ENCODE results near the gene LTO1.
"Not testable (repeated sequence)": the region's sequence is repeated elsewhere in the genome, so short reads cannot be mapped to it uniquely, and the experiment has no call there.

LTO1 gene

GRCh38 chr11:69630017-69630416 is 45.1 kb downstream of the LTO1 start:
- no peak for DNase-seq

GRCh38 chr11:69627551-69627950 is 47.6 kb downstream of the LTO1 start:
- no peak for DNase-seq

GRCh38 chr11:69625476-69625875 is 49.7 kb downstream of the LTO1 start:
- no peak for DNase-seq

- no peak for DNase-seq
These were observed 50.9 kb downstream of the LTO1 start for GRCh38 chr11:69624293-69624692.

GRCh38 chr11:69622097-69622681 is 53.0 kb downstream of the LTO1 start:
- DNase-seq: not testable (repeated sequence)

- no peak for DNase-seq
These were observed 54.4 kb downstream of the LTO1 start for GRCh38 chr11:69620683-69621290.

- no peak for DNase-seq
These were observed 56.9 kb downstream of the LTO1 start for GRCh38 chr11:69618237-69618636.

- no peak for DNase-seq
These were observed 57.5 kb downstream of the LTO1 start for GRCh38 chr11:69617682-69618081.

GRCh38 chr11:69617220-69617619 is 57.9 kb downstream of the LTO1 start:
- DNase-seq: no peak

All from activated naive CD4-positive, alpha-beta T cell treated with Interleukin-2 at 50 U/mL for 16 hours (primary cell).